G401 (cell line): ENCODE results near the gene EIF4G2. TPM values are rescaled to one million over a fixed set of nuclear protein-coding genes. Genes with fewer than 3 reads are reported as not detected.

Experiments used
- total RNA-seq: library from RNA; depleted of rRNA; stranded (reverse); fragments of >200 nt; shearing (Covaris generic); gene quantifications from 2 replicates; pipeline ENCODE4 v1.2.3, GENCODE V29; 2014; rRNA removed

Gene EIF4G2
- total RNA-seq, 1 experiment from 2014 or later: 772 TPM

Other genes with a start within 250 kb of the EIF4G2 start
- gene LYVE1, start 240.3 kb downstream of the EIF4G2 start, total RNA-seq: not detected in 2 replicates
- gene IRAG1, start 115.2 kb downstream of the EIF4G2 start, total RNA-seq: 3.9 and 4.1 TPM in 2 replicates
- 16.7 and 34.0 TPM in 2 replicates for gene CTR9, start 57.7 kb downstream of the EIF4G2 start, total RNA-seq
- gene ZBED5, start 49.1 kb upstream of the EIF4G2 start, total RNA-seq: 16.9 and 24.9 TPM in 2 replicates